GM19351 (cell line): ENCODE data around the gene CARNS1.
"Not testable (repeated sequence)": the region's sequence is repeated elsewhere in the genome, so short reads cannot be mapped to it uniquely, and the experiment has no call there.

Experiments used
- ATAC-seq: cut with Tn5 transposase; IDR thresholded peaks from one replicate; pipeline ENCODE4 v1.9.1; 2021; ENCODE audit warnings: mild to moderate bottlenecking, moderate library complexity; ENCODE audit not compliant: unreplicated experiment

The CARNS1 gene

GRCh38 chr11:67463680-67464410 is 48.4 kb downstream of the CARNS1 start:
- ATAC-seq: no peak

- ATAC-seq: peak; percentile 55
Measured at GRCh38 chr11:67464411-67465188, 49.1 kb downstream of the CARNS1 start.

GRCh38 chr11:67465189-67465510 is 49.7 kb downstream of the CARNS1 start:
- ATAC-seq: no peak

GRCh38 chr11:67465530-67465929 is 50.1 kb downstream of the CARNS1 start:
- not testable (repeated sequence) for ATAC-seq

- no peak for ATAC-seq
Measured at GRCh38 chr11:67466367-67466766, 50.9 kb downstream of the CARNS1 start.

GRCh38 chr11:67466962-67467771 is 51.7 kb downstream of the CARNS1 start:
- ATAC-seq: no peak

- ATAC-seq: no peak
Measured at GRCh38 chr11:67468056-67468455, 52.6 kb downstream of the CARNS1 start.

GRCh38 chr11:67468456-67468758 is 52.9 kb downstream of the CARNS1 start:
- peak; percentile 13 for ATAC-seq

- peak; percentile 74 for ATAC-seq
Measured at GRCh38 chr11:67468759-67469507, 53.5 kb downstream of the CARNS1 start, which contains the start of gene TMEM134. TSS of gene TMEM134 (minus strand) at chr11:67469251. CDS start at chr11:67469192, 59 bp downstream.

GRCh38 chr11:67469508-67469811 is 54.0 kb downstream of the CARNS1 start:
- no peak for ATAC-seq

- no peak for ATAC-seq
Measured at GRCh38 chr11:67470337-67471002, 55.0 kb downstream of the CARNS1 start.

- ATAC-seq: no peak
Measured at GRCh38 chr11:67472882-67473281, 57.4 kb downstream of the CARNS1 start.
